HEK293 (cell line): ENCODE data around the gene HEPHL1.

ENCODE experiments used
- CTCF ChIA-PET: fragments of 350-600 bp; formaldehyde crosslinking; extraction: SDS; loops from one replicate; lab custom pipeline; 2021; ENCODE audit warnings: antibody characterized with exemption; lab: Yijun Ruan, JAX
- POLR2A ChIA-PET: fragments of 300-600 bp; formaldehyde crosslinking; extraction: SDS; loops from one replicate; lab custom pipeline; 2020; ENCODE audit warnings: antibody characterized with exemption, inconsistent platforms; lab: Yijun Ruan, JAX
- H3K27ac ChIP-seq: fragments of 200-500 bp; sonication (Bioruptor generic); 2 replicates; pipeline ENCODE4 v1.5.1; 2014; ENCODE audit warnings: low read depth, low read length, control low read depth, inconsistent platforms; ENCODE audit errors: extremely low read depth
- H3K36me3 ChIP-seq, 2 experiments: fragments of 200-500 bp in 1 of 2; sonication (Bioruptor generic) in 1 of 2; 1 replicate in 1 of 2; 2 replicates in 1 of 2; pipeline ENCODE4 v1.5.1; 2014 to 2017; ENCODE audit warnings: inconsistent platforms in 2 of 2, low read length in 2 of 2; ENCODE audit not compliant: control insufficient read depth in 2 of 2, insufficient read depth in 1 of 2
- H3K4me1 ChIP-seq: fragments of 200-500 bp; sonication (Bioruptor generic); 2 replicates; pipeline ENCODE4 v1.5.1; 2014; ENCODE audit warnings: mild to moderate bottlenecking, low read length, inconsistent platforms; ENCODE audit not compliant: control insufficient read depth, insufficient read depth
- H3K4me3 ChIP-seq: 2 replicates; pipeline ENCODE4 v1.5.1; 2011; ENCODE audit warnings: low read depth, mild to moderate bottlenecking, control low read depth, low read length, moderate library complexity
- H3K9me3 ChIP-seq: fragments of 200-500 bp; sonication (Bioruptor generic); 2 replicates; pipeline ENCODE4 v1.5.1; 2014; ENCODE audit warnings: low read depth, low read length, inconsistent platforms; ENCODE audit not compliant: control insufficient read depth, insufficient read depth
- ELK4 ChIP-seq: IDR thresholded peaks from 2 replicates; pipeline ENCODE4 v1.6.1; 2011; ENCODE audit warnings: mild to moderate bottlenecking, low read depth, low read length, borderline replicate concordance
- FEZF1 ChIP-seq: fragments of 450-650 bp; formaldehyde crosslinking; IDR thresholded peaks from 2 replicates; pipeline ENCODE4 v1.5.1; 2016; ENCODE audit warnings: missing biosample characterization, missing genetic modification characterization
- GLI4 ChIP-seq: fragments of 450-650 bp; formaldehyde crosslinking; IDR thresholded peaks from 2 replicates; pipeline ENCODE4 v1.5.1; 2016; ENCODE audit warnings: missing biosample characterization, missing genetic modification characterization
- MZF1 ChIP-seq: fragments of 450-650 bp; formaldehyde crosslinking; IDR thresholded peaks from 2 replicates; pipeline ENCODE4 v1.5.1; 2017; ENCODE audit warnings: missing biosample characterization, missing genetic modification characterization, borderline replicate concordance
- PRDM2 ChIP-seq: fragments of 450-650 bp; formaldehyde crosslinking; IDR thresholded peaks from 2 replicates; pipeline ENCODE4 v1.5.1; 2016; ENCODE audit warnings: missing biosample characterization, missing genetic modification characterization, borderline replicate concordance
- SP2 ChIP-seq: fragments of 450-650 bp; formaldehyde crosslinking; IDR thresholded peaks from 2 replicates; pipeline ENCODE4 v1.5.1; 2016; ENCODE audit warnings: missing biosample characterization, missing genetic modification characterization
- WT1 ChIP-seq: fragments of 450-650 bp; formaldehyde crosslinking; IDR thresholded peaks from 2 replicates; pipeline ENCODE4 v1.5.1; 2016; ENCODE audit warnings: missing biosample characterization, missing genetic modification characterization
- ZBTB44 ChIP-seq: fragments of 450-650 bp; IDR thresholded peaks from 2 replicates; pipeline ENCODE4 v1.5.1; 2018; ENCODE audit warnings: missing biosample characterization, mild to moderate bottlenecking, missing genetic modification characterization
- ZEB2 ChIP-seq: fragments of 450-650 bp; formaldehyde crosslinking; IDR thresholded peaks from 2 replicates; pipeline ENCODE4 v1.5.1; 2016; ENCODE audit warnings: missing biosample characterization, missing genetic modification characterization
- ZNF2 ChIP-seq: fragments of 450-650 bp; formaldehyde crosslinking; IDR thresholded peaks from 2 replicates; pipeline ENCODE4 v1.5.1; 2016; ENCODE audit warnings: missing biosample characterization, missing genetic modification characterization
- ZNF26 ChIP-seq: fragments of 450-650 bp; formaldehyde crosslinking; IDR thresholded peaks from 2 replicates; pipeline ENCODE4 v1.5.1; 2016; ENCODE audit warnings: missing biosample characterization, missing genetic modification characterization
- ZNF280C ChIP-seq: fragments of 450-650 bp; formaldehyde crosslinking; IDR thresholded peaks from 2 replicates; pipeline ENCODE4 v1.5.1; 2016; ENCODE audit warnings: missing biosample characterization, missing genetic modification characterization
- ZNF292 ChIP-seq: fragments of 450-650 bp; formaldehyde crosslinking; IDR thresholded peaks from 2 replicates; pipeline ENCODE4 v1.5.1; 2016; ENCODE audit warnings: low read depth, missing biosample characterization, missing genetic modification characterization, borderline replicate concordance
- ZNF335 ChIP-seq: fragments of 450-650 bp; formaldehyde crosslinking; conservative IDR thresholded peaks from 2 replicates; pipeline ENCODE4 v1.5.1; 2016; ENCODE audit warnings: missing biosample characterization, missing genetic modification characterization
- ZNF350 ChIP-seq: fragments of 450-650 bp; formaldehyde crosslinking; IDR thresholded peaks from 2 replicates; pipeline ENCODE4 v1.5.0; 2017; ENCODE audit warnings: missing biosample characterization, mild to moderate bottlenecking, missing genetic modification characterization
- ZNF423 ChIP-seq: fragments of 450-650 bp; formaldehyde crosslinking; IDR thresholded peaks from 2 replicates; pipeline ENCODE4 v1.5.1; 2016; ENCODE audit warnings: missing biosample characterization, missing genetic modification characterization
- ZNF449 ChIP-seq: fragments of 450-650 bp; formaldehyde crosslinking; IDR thresholded peaks from 2 replicates; pipeline ENCODE4 v1.5.1; 2017; ENCODE audit warnings: missing biosample characterization, mild to moderate bottlenecking, missing genetic modification characterization, moderate library complexity
- ZNF600 ChIP-seq: fragments of 450-650 bp; formaldehyde crosslinking; IDR thresholded peaks from 2 replicates; pipeline ENCODE4 v1.5.1; 2016; ENCODE audit warnings: missing biosample characterization, missing genetic modification characterization
- ZNF843 ChIP-seq: fragments of 450-650 bp; formaldehyde crosslinking; IDR thresholded peaks from 2 replicates; pipeline ENCODE4 v1.5.1; 2016; ENCODE audit warnings: missing biosample characterization, missing genetic modification characterization
- ZSCAN30 ChIP-seq: fragments of 450-650 bp; IDR thresholded peaks from 2 replicates; pipeline ENCODE4 v1.5.1; 2018; ENCODE audit warnings: missing biosample characterization, mild to moderate bottlenecking, missing genetic modification characterization, moderate library complexity
- ZXDB ChIP-seq: fragments of 450-650 bp; formaldehyde crosslinking; IDR thresholded peaks from 2 replicates; pipeline ENCODE4 v1.5.1; 2016; ENCODE audit warnings: missing biosample characterization, missing genetic modification characterization

HEPHL1 gene

GRCh38 chr11:94151903-94152677 is 130.9 kb downstream of the HEPHL1 start (continued):
- no peak for TF ChIP-seq ZNF26 (tag by site-specific recombination)
- no peak for TF ChIP-seq PRDM2 (tag by site-specific recombination)
- no peak for TF ChIP-seq MZF1 (tag by site-specific recombination)
- TF ChIP-seq ZNF2 (tag by site-specific recombination) = no peak
- TF ChIP-seq ZNF843 (tag by site-specific recombination) = no peak
- TF ChIP-seq SP2 (tag by site-specific recombination) = no peak
- TF ChIP-seq ZXDB (tag by site-specific recombination) = no peak
- TF ChIP-seq ZNF350 = no peak
- TF ChIP-seq GLI4 (tag by site-specific recombination) = no peak
- TF ChIP-seq ZNF280C (tag by site-specific recombination) = no peak
- TF ChIP-seq ZNF292 (tag by site-specific recombination) = no peak
- TF ChIP-seq ZEB2 = no peak; the same call in none of the 2 replicates
- TF ChIP-seq WT1 (tag by site-specific recombination) = no peak
- peak; percentile 91 for TF ChIP-seq ZNF600
- TF ChIP-seq FEZF1 (tag by site-specific recombination) = peak; percentile 79

- Histone ChIP-seq H3K9me3 (no peaks in the 10 kb centered on the region), H3K27ac (no peak overlapping the region; the same call in 1 of the 2 replicates), H3K36me3 (no peaks in the 10 kb centered on the region), H3K4me1 (peaks cover 29% of the 10 kb centered on the region), H3K4me3 (no peak overlapping the region)
- POLR2A ChIA-PET = interaction anchor here (2.3 kb wide), 1 partner anchor 24 kb away, joined by 8 read pairs; the partner anchor contains the start of gene PANX1
- CTCF ChIA-PET = interaction anchor here (0.7 kb wide), 1 partner anchor 17 kb away, joined by 3 read pairs; no protein-coding TSS in a partner anchor
- TF ChIP-seq ELK4 = no peak
- TF ChIP-seq ZNF449 (tag by site-specific recombination) = 0 out of 2 replicates have a peak, but pooled peaks have one; percentile 24
- 0 out of 2 replicates have a peak, but pooled peaks have one; percentile 1 for TF ChIP-seq ZNF335 (tag by site-specific recombination)
- TF ChIP-seq ZBTB44 (tag by site-specific recombination) = no peak
- TF ChIP-seq ZSCAN30 (tag by site-specific recombination) = no peak
- TF ChIP-seq ZNF423 (tag by site-specific recombination) = no peak
Observed at GRCh38 chr11:94152678-94153065, 131.5 kb downstream of the HEPHL1 start.
